ENCODE data around the gene ENPP7. TPM values are rescaled to one million over a fixed set of nuclear protein-coding genes. Genes with fewer than 3 reads are reported as not detected.

Gene ENPP7
- total RNA-seq, 1 donor from 2014 or later: not detected

- peak overlapping the region; percentile 45 for H3K4me3 Mint-ChIP-seq (ENCODE audit: low read depth)
- TF ChIP-seq CTCF (IDR thresholded peaks at IDR 0.05; ENCODE audit: unreplicated experiment): no peak
- no peak overlapping the region for H3K27ac Mint-ChIP-seq
- DNase-seq (ENCODE audit: low spot score, unreplicated experiment): no peak
- peaks cover 45% of the 10 kb centered on the region for H3K4me1 Mint-ChIP-seq (ENCODE audit: low read depth)
- no peaks in the 10 kb centered on the region for H3K27me3 Mint-ChIP-seq
- no peaks in the 10 kb centered on the region for H3K9me3 Mint-ChIP-seq (ENCODE audit: low read depth)
- H3K36me3 Mint-ChIP-seq (ENCODE audit: insufficient read depth): peaks cover 9% of the 10 kb centered on the region
Measured at GRCh38 chr17:79775632-79776031, 44.9 kb downstream of the ENPP7 start.

GRCh38 chr17:79776376-79777119, 45.8 kb downstream of the ENPP7 start:
- no peak for TF ChIP-seq CTCF (IDR thresholded peaks at IDR 0.05; ENCODE audit: unreplicated experiment)
- peaks cover 53% of the 10 kb centered on the region for H3K4me1 Mint-ChIP-seq (ENCODE audit: low read depth)
- peak overlapping the region; percentile 96 for H3K27ac Mint-ChIP-seq
- DNase-seq (ENCODE audit: low spot score, unreplicated experiment): no peak
- no peaks in the 10 kb centered on the region for H3K9me3 Mint-ChIP-seq (ENCODE audit: low read depth)
- no peaks in the 10 kb centered on the region for H3K27me3 Mint-ChIP-seq
- peaks cover 17% of the 10 kb centered on the region for H3K36me3 Mint-ChIP-seq (ENCODE audit: insufficient read depth)
- peak overlapping the region; percentile 78 for H3K4me3 Mint-ChIP-seq (ENCODE audit: low read depth)

DNA sequence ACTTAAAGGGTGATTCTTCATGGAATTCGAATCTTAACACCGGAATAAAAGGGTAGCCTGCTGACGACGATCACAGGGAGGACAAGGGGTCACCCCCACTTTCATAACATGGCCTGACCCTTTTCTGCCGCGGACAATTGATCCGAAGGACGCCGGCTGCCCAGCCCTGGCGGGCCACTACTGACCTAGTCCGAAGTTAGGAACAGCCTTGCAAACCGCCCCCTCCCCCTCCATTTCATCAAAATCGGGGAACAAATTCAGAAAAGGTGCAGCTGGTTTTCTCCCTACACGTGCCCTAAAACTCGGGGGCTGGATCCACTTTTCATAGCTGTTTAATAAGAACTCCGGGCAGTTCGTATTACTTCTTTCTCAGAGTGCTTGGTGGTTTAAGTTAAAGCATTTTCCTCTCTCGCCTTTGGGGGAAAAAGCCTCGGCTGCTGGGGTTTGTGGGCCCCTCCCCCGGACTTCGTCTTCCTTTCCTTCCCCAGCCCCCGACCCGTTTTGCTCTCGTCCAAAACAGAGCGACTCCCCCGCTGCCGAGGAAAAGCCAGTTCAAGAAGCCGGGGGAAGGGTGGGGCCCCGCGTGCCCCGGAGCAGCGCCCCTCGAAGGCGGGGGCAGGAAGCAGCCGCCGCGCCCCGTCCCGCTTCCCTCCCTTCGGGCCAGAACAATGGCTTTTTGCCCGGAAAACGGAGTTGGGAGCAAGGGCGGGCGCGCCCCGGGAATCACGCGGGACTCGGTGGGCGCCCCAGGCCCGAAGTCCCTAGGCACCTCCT, 46.6 kb downstream of the ENPP7 start:
- Mint-ChIP-seq H3K27ac (peak overlapping the region; percentile 96), H3K4me3 (ENCODE audit: low read depth) (peak overlapping the region; percentile 78), H3K36me3 (ENCODE audit: insufficient read depth) (peaks cover 21% of the 10 kb centered on the region), H3K9me3 (ENCODE audit: low read depth) (no peaks in the 10 kb centered on the region), H3K4me1 (ENCODE audit: low read depth) (peaks cover 53% of the 10 kb centered on the region), H3K27me3 (no peaks in the 10 kb centered on the region)
- peak; percentile 58 for DNase-seq (ENCODE audit: low spot score, unreplicated experiment)
- peak; percentile 59 for TF ChIP-seq CTCF (IDR thresholded peaks at IDR 0.05; ENCODE audit: unreplicated experiment)

DNA sequence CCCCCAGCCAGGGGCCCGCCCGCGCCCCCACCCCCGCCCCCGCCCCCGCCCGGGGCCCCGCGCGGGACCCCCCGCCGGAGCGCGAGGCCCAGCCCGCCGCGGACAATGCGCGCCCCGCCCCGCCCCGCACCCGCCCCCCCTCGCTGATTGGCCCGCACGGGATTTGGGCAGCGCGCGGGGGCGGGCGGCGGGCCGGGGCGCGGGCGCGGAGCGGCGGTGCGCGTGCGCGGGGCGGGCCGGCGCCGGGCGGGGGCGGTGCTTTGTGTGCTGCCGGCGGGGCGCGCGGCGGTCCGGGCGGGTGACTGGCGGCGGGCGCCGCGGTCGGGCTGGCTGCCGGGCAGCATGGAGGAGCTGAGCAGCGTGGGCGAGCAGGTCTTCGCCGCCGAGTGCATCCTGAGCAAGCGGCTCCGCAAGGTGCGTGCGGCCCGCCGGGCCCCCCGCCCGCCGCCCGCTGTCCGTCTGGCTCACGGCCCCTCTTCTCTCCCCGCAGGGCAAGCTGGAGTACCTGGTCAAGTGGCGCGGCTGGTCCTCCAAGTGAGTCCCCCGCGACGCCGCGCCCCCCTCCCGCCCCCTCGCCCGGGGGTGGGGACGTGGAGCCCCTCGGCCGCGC, 47.3 kb downstream of the ENPP7 start, which contains the start of gene CBX2:
TSS of gene CBX2 (plus strand) at position 255 of the 610 bp plus-strand sequence. CDS start at position 343, 88 bp downstream.
- Mint-ChIP-seq H3K4me3 (ENCODE audit: low read depth) (peak within 1 kb of the TSS; percentile 88), H3K9me3 (ENCODE audit: low read depth) (no peaks in the 10 kb centered on the region), H3K4me1 (ENCODE audit: low read depth) (peaks cover 56% of the 10 kb centered on the region), H3K36me3 (ENCODE audit: insufficient read depth) (peaks cover 26% of the 10 kb centered on the region), H3K27me3 (no peaks in the 10 kb centered on the region), H3K27ac (peak within 1 kb of the TSS; percentile 96)
- DNase-seq (ENCODE audit: low spot score, unreplicated experiment): peak; percentile 73
- no peak for TF ChIP-seq CTCF (IDR thresholded peaks at IDR 0.05; ENCODE audit: unreplicated experiment)

- TF ChIP-seq CTCF (IDR thresholded peaks at IDR 0.05; ENCODE audit: unreplicated experiment): no peak
- Mint-ChIP-seq H3K36me3 (ENCODE audit: insufficient read depth) (peaks cover 28% of the 10 kb centered on the region), H3K27me3 (no peaks in the 10 kb centered on the region), H3K4me1 (ENCODE audit: low read depth) (peaks cover 56% of the 10 kb centered on the region), H3K4me3 (ENCODE audit: low read depth) (peak overlapping the region; percentile 88), H3K9me3 (ENCODE audit: low read depth) (no peaks in the 10 kb centered on the region), H3K27ac (peak overlapping the region; percentile 91)
- DNase-seq (ENCODE audit: low spot score, unreplicated experiment): no peak
Measured at GRCh38 chr17:79778504-79779083, 47.9 kb downstream of the ENPP7 start.

All from progenitor cell of endocrine pancreas (in vitro differentiated cells).